Bronchial smooth muscle cell (primary cell): ENCODE measurements around the gene CEBPB. TPM values are rescaled to one million over a fixed set of nuclear protein-coding genes. Genes with fewer than 3 reads are reported as not detected.

Source experiments
- total RNA-seq: library from RNA; depleted of rRNA; stranded (reverse); fragments of >200 nt; gene quantifications from 2 replicates; pipeline ENCODE4 v1.2.1, GENCODE V29; 2014

Gene CEBPB
- 39.2 and 43.5 TPM in 2 replicates for total RNA-seq

GRCh38 chr20:50190251-50191064 is at the start of gene CEBPB:
Gene CEBPB, plus strand, starts transcription at chr20:50190830. Its CDS starts 204 bp downstream, at chr20:50191034.

GRCh38 chr20:50153500-50154377 is 36.9 kb upstream of the CEBPB start, which contains the start of gene PEDS1:
Gene PEDS1, minus strand, starts transcription at chr20:50153723. Its CDS starts 86 bp downstream, at chr20:50153637.

Other genes starting within 250 kb of the CEBPB start
- 0.09 and 0.47 TPM in 2 replicates for gene SNAI1, start 207.8 kb upstream of the CEBPB start, total RNA-seq
- 28.1 and 37.8 TPM in 2 replicates for gene UBE2V1, start 77.7 kb upstream of the CEBPB start, total RNA-seq
- 5.5 and 8.7 TPM in 2 replicates for gene PEDS1, start 37.1 kb upstream of the CEBPB start, total RNA-seq